SH-SY5Y (cell line): ENCODE results near the gene CXCL10.

Experiments used
- GATA2 ChIP-seq: IDR thresholded peaks from 2 replicates; pipeline ENCODE4 v1.6.1; 2011; ENCODE audit warnings: mild to moderate bottlenecking, low read depth, low read length
- GATA3 ChIP-seq: IDR thresholded peaks from 2 replicates; pipeline ENCODE4 v1.6.1; 2011; ENCODE audit warnings: low read depth, mild to moderate bottlenecking, low read length, moderate library complexity

Gene CXCL10

GRCh38 chr4:76023389-76023788 is at the start of gene CXCL10:
Gene CXCL10 (minus strand): TSS chr4:76023497. CDS start chr4:76023431, 66 bp downstream.
- TF ChIP-seq GATA3 = no peak

- TF ChIP-seq GATA2 (no peak), GATA3 (no peak)
These were observed 49.5 kb upstream of the CXCL10 start for GRCh38 chr4:76072760-76073159.

- TF ChIP-seq GATA3 (no peak), GATA2 (no peak)
These were observed 44.5 kb upstream of the CXCL10 start for GRCh38 chr4:76067652-76068286.

- TF ChIP-seq GATA2 (no peak), GATA3 (no peak)
These were observed 43.2 kb upstream of the CXCL10 start for GRCh38 chr4:76066546-76066945.

- TF ChIP-seq GATA3 (no peak), GATA2 (no peak)
These were observed 38.7 kb upstream of the CXCL10 start for GRCh38 chr4:76061982-76062381.

GRCh38 chr4:76061421-76061820 is 38.1 kb upstream of the CXCL10 start:
- TF ChIP-seq GATA2 = no peak
- no peak for TF ChIP-seq GATA3

DNA sequence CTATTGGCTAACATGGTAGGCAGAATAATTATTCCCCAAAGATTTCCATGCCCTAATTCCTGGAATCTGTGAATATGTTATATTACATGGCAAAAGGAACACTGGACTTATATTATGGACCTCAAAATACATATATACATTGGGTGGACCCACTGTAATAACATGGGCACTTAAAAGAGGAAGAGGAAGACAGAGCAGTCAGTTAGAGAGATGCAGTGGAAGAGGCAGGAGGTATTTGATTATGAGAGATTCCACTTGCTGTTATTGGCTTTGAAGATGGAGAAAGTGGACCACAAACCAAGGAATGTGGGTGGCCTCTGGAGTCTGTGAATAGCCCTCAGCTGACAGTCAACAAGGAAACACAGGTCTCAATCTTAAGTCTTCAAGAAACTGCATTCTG is 37.2 kb upstream of the CXCL10 start:
- no peak for TF ChIP-seq GATA3
- TF ChIP-seq GATA2 = no peak

- no peak for TF ChIP-seq GATA2
- TF ChIP-seq GATA3 = no peak
These were observed 36.5 kb upstream of the CXCL10 start for GRCh38 chr4:76059750-76060149.

- no peak for TF ChIP-seq GATA2
These were observed 35.7 kb upstream of the CXCL10 start for GRCh38 chr4:76058888-76059426.

DNA sequence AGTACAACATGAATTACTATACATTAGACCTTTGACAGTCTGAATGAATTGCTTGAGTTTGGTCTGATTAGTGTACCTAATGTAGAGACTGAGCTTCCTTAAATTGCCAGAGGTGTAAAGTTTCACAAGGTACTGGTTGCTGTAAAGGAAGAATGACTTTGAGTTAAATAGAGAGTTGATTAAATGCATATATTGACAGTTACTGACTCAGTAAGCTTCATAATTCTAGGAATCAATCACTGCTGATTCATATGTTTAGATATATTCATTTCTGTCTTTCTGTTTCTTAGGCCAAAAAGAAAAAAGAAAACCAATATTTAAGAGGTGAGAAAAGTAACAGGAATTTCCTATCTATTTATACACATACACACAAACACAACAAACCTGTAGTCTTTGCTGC is 35.0 kb upstream of the CXCL10 start:
- TF ChIP-seq GATA2 (no peak), GATA3 (no peak)

- TF ChIP-seq GATA3 (no peak), GATA2 (no peak)
These were observed 32.1 kb upstream of the CXCL10 start for GRCh38 chr4:76055421-76055820.

- TF ChIP-seq GATA3 (no peak), GATA2 (no peak)
These were observed 31.7 kb upstream of the CXCL10 start for GRCh38 chr4:76055016-76055415.

DNA sequence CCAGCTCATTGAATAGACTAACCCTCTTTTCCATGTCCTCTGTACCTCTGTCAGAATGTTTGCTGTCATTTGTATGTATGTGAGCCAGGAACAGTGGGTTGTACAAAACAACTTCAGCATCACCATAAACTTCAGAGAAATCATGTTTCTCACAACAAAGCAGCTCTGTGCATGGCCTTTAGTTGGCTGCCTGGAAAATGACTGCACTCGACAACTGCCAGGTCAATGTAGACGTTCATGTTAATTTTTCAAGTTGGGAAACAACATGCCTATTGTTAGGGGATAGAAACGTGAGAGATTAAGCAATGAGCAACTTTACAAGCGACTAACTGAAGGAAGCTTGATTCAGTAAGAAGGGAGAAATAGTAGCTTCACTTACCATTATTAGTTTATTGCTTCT is 30.4 kb upstream of the CXCL10 start:
- no peak for TF ChIP-seq GATA2
- TF ChIP-seq GATA3 = no peak

DNA sequence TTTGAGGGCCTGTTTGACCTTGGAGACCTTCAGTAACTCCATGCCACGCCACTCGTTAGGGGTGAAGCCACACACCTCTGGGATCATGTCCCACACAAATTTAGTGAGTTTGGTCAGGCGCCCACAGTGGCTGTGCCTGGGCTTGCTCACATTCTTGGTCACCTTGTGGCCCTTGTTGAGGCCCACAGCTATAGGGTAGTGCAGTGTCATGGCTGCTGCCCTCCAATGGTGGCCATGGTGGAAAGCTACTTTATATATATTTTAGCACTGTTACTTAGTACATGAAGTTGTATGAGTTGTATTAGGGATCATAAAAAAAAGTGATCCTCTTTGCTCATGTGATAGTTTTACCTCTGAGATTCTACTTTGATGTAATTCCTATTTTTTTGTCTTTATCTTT is 13.6 kb upstream of the CXCL10 start:
- TF ChIP-seq GATA2 (no peak), GATA3 (no peak)

DNA sequence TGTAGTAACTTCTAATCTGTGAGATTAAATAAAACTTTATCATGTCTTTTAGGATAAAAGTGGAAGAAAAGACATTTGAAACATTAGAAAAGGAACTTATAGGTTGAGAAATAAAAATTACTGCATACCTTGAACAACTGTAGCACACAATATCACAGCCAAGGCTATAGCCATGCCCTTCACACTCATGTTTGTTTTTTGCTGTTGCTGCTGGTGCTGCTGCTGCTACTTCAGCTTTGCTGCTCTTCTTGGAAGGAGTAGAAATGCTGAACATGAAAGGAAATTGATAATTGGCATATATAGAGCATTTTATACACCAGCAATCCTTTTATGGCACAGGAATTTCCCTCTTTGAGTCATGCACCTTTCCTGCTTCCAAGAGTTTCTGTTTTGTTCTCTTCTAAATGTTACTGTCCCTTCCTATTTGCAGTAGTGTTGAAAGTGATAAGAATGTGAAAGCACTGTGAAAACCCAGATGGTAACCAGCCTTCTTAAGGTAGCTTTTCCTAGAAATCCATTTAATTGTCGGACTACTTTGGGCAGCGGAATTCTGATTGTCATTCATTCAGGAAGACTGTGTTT is 12.6 kb upstream of the CXCL10 start, which contains the start of gene CXCL11:
TSS of gene CXCL11 (minus strand) at position 272 of the 582 bp plus-strand sequence. CDS start at position 189, 83 bp downstream.
- TF ChIP-seq GATA2 = no peak
- TF ChIP-seq GATA3 = no peak

GRCh38 chr4:76035141-76035540 is 11.8 kb upstream of the CXCL10 start:
- TF ChIP-seq GATA3 = no peak
- TF ChIP-seq GATA2 = no peak
